OCI-LY7 (cell line): ENCODE results near the gene MARK3. TPM values are rescaled to one million over a fixed set of nuclear protein-coding genes. Genes with fewer than 3 reads are reported as not detected.

Experiments
- BruUV-seq: library from RNA; stranded (reverse); fragments of 400-500 nt; replicated peaks from 2 replicates; lab custom pipeline; 2021; lab: Mats Ljungman, UMichigan
- CTCF ChIA-PET: fragments of 300-600 bp; sonication (Branson Sonifier 250); formaldehyde crosslinking; loops from one replicate; lab custom pipeline; 2022; ENCODE audit warnings: antibody characterized with exemption; ENCODE audit not compliant: unreplicated experiment; lab: Charles Lee
- POLR2A ChIA-PET: fragments of 300-600 bp; sonication (Branson Sonifier 250); formaldehyde crosslinking; loops from one replicate; lab custom pipeline; 2022; ENCODE audit warnings: antibody characterized with exemption; lab: Charles Lee
- DNase-seq: peaks from one replicate; pipeline ENCODE4 v3.0.0-alpha.2; 2015; ENCODE audit warnings: low spot score
- H2AFZ ChIP-seq: fragments of 200-600 bp; sonication (generic), shearing (Covaris generic); 2 replicates; pipeline ENCODE4 v1.6.1; 2014; ENCODE audit warnings: mild to moderate bottlenecking, antibody characterized with exemption, low read length, moderate library complexity
- H3K27ac ChIP-seq: fragments of 200-600 bp; sonication (generic); 2 replicates; pipeline ENCODE4 v1.5.1; 2014; ENCODE audit warnings: mixed run types, low read depth, mild to moderate bottlenecking, moderate library complexity, low read length, inconsistent platforms; ENCODE audit not compliant: poor library complexity, severe bottlenecking
- H3K36me3 ChIP-seq: fragments of 200-600 bp; sonication (generic); 2 replicates; pipeline ENCODE4 v1.6.1; 2014; ENCODE audit warnings: mild to moderate bottlenecking, antibody characterized with exemption, low read length, moderate library complexity, mixed read lengths; ENCODE audit not compliant: insufficient read depth
- H3K4me1 ChIP-seq: fragments of 200-600 bp; sonication (generic); 2 replicates; pipeline ENCODE4 v1.5.1; 2014; ENCODE audit warnings: mild to moderate bottlenecking, low read length; ENCODE audit not compliant: insufficient read depth, poor library complexity, severe bottlenecking
- H3K4me2 ChIP-seq: fragments of 200-600 bp; sonication (generic); 2 replicates; pipeline ENCODE4 v1.6.1; 2014; ENCODE audit warnings: mild to moderate bottlenecking, low read length
- H3K4me3 ChIP-seq: fragments of 200-600 bp; sonication (generic); 2 replicates; pipeline ENCODE4 v1.5.1; 2014; ENCODE audit warnings: mild to moderate bottlenecking, low read depth, low read length; ENCODE audit not compliant: poor library complexity, severe bottlenecking
- H3K79me2 ChIP-seq: fragments of 200-600 bp; sonication (generic); 2 replicates; pipeline ENCODE4 v1.6.1; 2016; ENCODE audit warnings: low read depth, mild to moderate bottlenecking, low read length, moderate library complexity, mixed read lengths; ENCODE audit not compliant: insufficient read depth
- H3K9me2 ChIP-seq: fragments of 200-600 bp; sonication (generic); 2 replicates; pipeline ENCODE4 v1.6.1; 2016; ENCODE audit warnings: mild to moderate bottlenecking, low read length, mixed read lengths; ENCODE audit not compliant: insufficient read depth
- H3K9me3 ChIP-seq: fragments of 200-600 bp; sonication (generic); 2 replicates; pipeline ENCODE4 v1.6.1; 2014; ENCODE audit warnings: mild to moderate bottlenecking, mixed run types, low read length, mixed read lengths
- H4K20me1 ChIP-seq: fragments of 200-600 bp; sonication (generic); 2 replicates; pipeline ENCODE4 v1.6.1; 2014; ENCODE audit warnings: mild to moderate bottlenecking, antibody characterized with exemption, low read length, moderate library complexity, mixed read lengths; ENCODE audit not compliant: insufficient read depth
- CTCF ChIP-seq: fragments of 200-600 bp; sonication (generic); conservative IDR thresholded peaks from 2 replicates; pipeline ENCODE4 v1.5.1; 2014; ENCODE audit warnings: mild to moderate bottlenecking, antibody characterized with exemption, low read length, moderate library complexity, mixed read lengths
- EZH2phosphoT487 ChIP-seq: fragments of 200-600 bp; sonication (generic); IDR thresholded peaks from 2 replicates; pipeline ENCODE4 v1.6.1; 2018; ENCODE audit warnings: low read depth, borderline replicate concordance, mild to moderate bottlenecking, mixed run types, antibody characterized with exemption, low read length, moderate library complexity, mixed read lengths
- intact Hi-C: fragments of 100-400 bp; cut with micrococcal nuclease; formaldehyde crosslinking; loops from one replicate; pipeline ENCODE4 v1.10.0; 2022; ENCODE audit not compliant: unreplicated experiment
- total RNA-seq, 2 experiments: library from RNA; depleted of rRNA in 1 of 2; stranded (reverse); fragments of >200 nt in 1 of 2; shearing (Covaris generic) in 1 of 2; gene quantifications; 2 replicates each; pipeline ENCODE4 v1.2.3, GENCODE V29; 2014 to 2022

Gene MARK3
- total RNA-seq, 2 experiments from 2014 or later, result 70.8 to 83.6 TPM

- H3K27ac ChIP-seq, result no peak overlapping the region
- no peaks in the 10 kb centered on the region for H3K9me2 ChIP-seq
- H3K9me3 ChIP-seq, result no peaks in the 10 kb centered on the region
- TF ChIP-seq EZH2phosphoT487 (no peak), CTCF (no peak)
- peak overlapping the region; percentile 92 for H3K4me3 ChIP-seq
- H3K4me1 ChIP-seq, result peaks cover 28% of the 10 kb centered on the region
- BruUV-seq, result no TSS peak
- H2AFZ ChIP-seq, result no peak overlapping the region
- ChIA-PET POLR2A (interaction anchor here (0.6 kb wide), 1 partner anchor 36 kb away, joined by 3 read pairs; no protein-coding TSS in a partner anchor), CTCF (interaction anchor here (0.5 to 1.5 kb wide), 3 partner anchors 10 to 758 kb away, joined by 3 read pairs; no protein-coding TSS in a partner anchor)
- H3K4me2 ChIP-seq, result peak overlapping the region; percentile 100
- peaks cover 27% of the 10 kb centered on the region for H3K79me2 ChIP-seq
- intact Hi-C loops, result no loop called here
- no peaks in the 10 kb centered on the region for H4K20me1 ChIP-seq
- peak; percentile 45 for DNase-seq
- H3K36me3 ChIP-seq, result peaks cover 24% of the 10 kb centered on the region; the same call in 1 of the 2 replicates
Observed at GRCh38 chr14:103527408-103528145, 142.4 kb downstream of the MARK3 start.

- ChIA-PET POLR2A (interaction anchor here (0.6 kb wide), 1 partner anchor 36 kb away, joined by 3 read pairs; no protein-coding TSS in a partner anchor), CTCF (interaction anchor here (1.3 to 1.5 kb wide), 2 partner anchors 10 to 33 kb away, joined by 3 read pairs; no protein-coding TSS in a partner anchor)
- Histone ChIP-seq H3K36me3 (peaks cover 24% of the 10 kb centered on the region; the same call in 1 of the 2 replicates), H3K27ac (no peak overlapping the region), H3K4me3 (peak overlapping the region; percentile 92), H2AFZ (peak overlapping the region; percentile 74), H4K20me1 (no peaks in the 10 kb centered on the region), H3K9me3 (no peaks in the 10 kb centered on the region), H3K4me1 (peaks cover 28% of the 10 kb centered on the region), H3K79me2 (peaks cover 27% of the 10 kb centered on the region), H3K9me2 (no peaks in the 10 kb centered on the region), H3K4me2 (peak overlapping the region; percentile 100)
- no TSS peak for BruUV-seq
- no peak for TF ChIP-seq EZH2phosphoT487
- no peak for TF ChIP-seq CTCF
- intact Hi-C loops, result no loop called here
- no peak for DNase-seq
Observed at GRCh38 chr14:103528146-103528586, 143.0 kb downstream of the MARK3 start.
